IMR-90 (cell line): ENCODE measurements around the gene SPDYC. TPM values are rescaled to one million over a fixed set of nuclear protein-coding genes. Genes with fewer than 3 reads are reported as not detected.

Source experiments
- ATAC-seq: fragments of 200-7000 bp; cut with Tn5 transposase; 2 replicates; pipeline ENCODE4 v1.9.1; 2020; ENCODE audit warnings: low read depth, mild to moderate bottlenecking, moderate library complexity
- BruUV-seq: library from RNA; stranded (reverse); fragments of 400-500 nt; replicated peaks from 2 replicates; lab custom pipeline; 2021; lab: Mats Ljungman, UMichigan
- CTCF ChIA-PET: fragments of 300-600 bp; formaldehyde crosslinking; extraction: SDS; loops from one replicate; lab custom pipeline; 2021; ENCODE audit warnings: antibody characterized with exemption; lab: Yijun Ruan, JAX
- POLR2A ChIA-PET: fragments of 300-600 bp; sonication (Branson Sonifier 250); formaldehyde crosslinking; loops from one replicate; lab custom pipeline; 2022; ENCODE audit warnings: antibody characterized with exemption; ENCODE audit not compliant: unreplicated experiment; lab: Charles Lee
- DNase-seq: peaks from one replicate; pipeline ENCODE4 v3.0.0; 2013
- H2AFZ ChIP-seq: replicated peaks from 2 replicates; pipeline ENCODE3; 2013; ENCODE audit warnings: low read length, mild to moderate bottlenecking; ENCODE audit not compliant: poor library complexity
- H2AK5ac ChIP-seq: 2 replicates; pipeline ENCODE4 v1.6.1; 2013; ENCODE audit warnings: low read depth, low read length, inconsistent platforms
- H2AK9ac ChIP-seq: replicated peaks from 2 replicates; pipeline ENCODE3; 2013; ENCODE audit warnings: mild to moderate bottlenecking, low read depth, low read length, moderate library complexity; ENCODE audit not compliant: poor library complexity
- H2BK120ac ChIP-seq: 2 replicates; pipeline ENCODE4 v1.6.1; 2013; ENCODE audit warnings: low read depth, low read length, inconsistent platforms
- H2BK15ac ChIP-seq: 3 replicates; pipeline ENCODE4 v1.6.1; 2013; ENCODE audit warnings: low read depth, low read length, inconsistent platforms
- H2BK20ac ChIP-seq: 2 replicates; pipeline ENCODE4 v1.6.1; 2013; ENCODE audit warnings: low read depth, mild to moderate bottlenecking, inconsistent platforms, low read length, moderate library complexity
- H2BK5ac ChIP-seq: 2 replicates; pipeline ENCODE4 v1.6.1; 2013; ENCODE audit warnings: mild to moderate bottlenecking, low read depth, low read length, inconsistent platforms; ENCODE audit not compliant: poor library complexity, severe bottlenecking
- H3K14ac ChIP-seq: replicated peaks from 2 replicates; pipeline ENCODE4 v1.6.1; 2013; ENCODE audit warnings: low read depth, low read length, inconsistent platforms
- H3K18ac ChIP-seq: 2 replicates; pipeline ENCODE4 v1.6.1; 2013; ENCODE audit warnings: low read depth, low read length, control low read depth
- H3K23ac ChIP-seq: 2 replicates; pipeline ENCODE4 v1.6.1; 2013; ENCODE audit warnings: low read depth, low read length, inconsistent platforms
- H3K27ac ChIP-seq: 2 replicates; pipeline ENCODE4 v1.5.1; 2013; ENCODE audit warnings: mild to moderate bottlenecking, control low read depth, low read length; ENCODE audit not compliant: insufficient read depth
- H3K27me3 ChIP-seq: 2 replicates; pipeline ENCODE4 v1.6.1; 2013; ENCODE audit warnings: low read length; ENCODE audit not compliant: control insufficient read depth, insufficient read depth
- H3K36me3 ChIP-seq: 2 replicates; pipeline ENCODE4 v1.6.1; 2013; ENCODE audit warnings: low read length, mixed read lengths; ENCODE audit not compliant: control insufficient read depth, insufficient read depth
- H3K4ac ChIP-seq: 2 replicates; pipeline ENCODE4 v1.6.1; 2013; ENCODE audit warnings: low read depth, low read length, inconsistent platforms
- H3K4me1 ChIP-seq: 2 replicates; pipeline ENCODE4 v1.6.1; 2013; ENCODE audit warnings: low read length, mixed read lengths; ENCODE audit not compliant: control insufficient read depth, insufficient read depth
- H3K4me2 ChIP-seq: 2 replicates; pipeline ENCODE4 v1.6.1; 2013; ENCODE audit warnings: low read depth, mild to moderate bottlenecking, control low read depth, low read length, moderate library complexity
- H3K4me3 ChIP-seq: 2 replicates; pipeline ENCODE4 v1.5.1; 2013; ENCODE audit warnings: low read depth, mild to moderate bottlenecking, control low read depth, low read length, moderate library complexity; ENCODE audit not compliant: insufficient read depth
- H3K56ac ChIP-seq: 2 replicates; pipeline ENCODE4 v1.6.1; 2013; ENCODE audit warnings: low read length, inconsistent platforms; ENCODE audit not compliant: insufficient read depth; ENCODE audit errors: extremely low read depth
- H3K79me1 ChIP-seq, 2 experiments: 2 replicates each; pipeline ENCODE4 v1.6.1; 2013; ENCODE audit warnings: low read length in 2 of 2, inconsistent platforms in 1 of 2, low read depth in 1 of 2
- H3K9ac ChIP-seq: 2 replicates; pipeline ENCODE4 v1.6.1; 2013; ENCODE audit warnings: low read depth, low read length, control low read depth
- H3K9me1 ChIP-seq: 2 replicates; pipeline ENCODE4 v1.6.1; 2013; ENCODE audit warnings: low read length, inconsistent platforms; ENCODE audit not compliant: insufficient read depth
- H3K9me3 ChIP-seq: 2 replicates; pipeline ENCODE4 v1.6.1; 2013; ENCODE audit warnings: low read length; ENCODE audit not compliant: control insufficient read depth, insufficient read depth
- H4K20me1 ChIP-seq: 2 replicates; pipeline ENCODE4 v1.6.1; 2013; ENCODE audit warnings: low read length, inconsistent platforms; ENCODE audit not compliant: insufficient read depth
- H4K5ac ChIP-seq: 2 replicates; pipeline ENCODE4 v1.6.1; 2013; ENCODE audit warnings: mild to moderate bottlenecking, low read depth, low read length, control low read depth
- H4K8ac ChIP-seq, 2 experiments: 2 replicates each; pipeline ENCODE4 v1.6.1; 2013; ENCODE audit warnings: low read depth in 2 of 2, low read length in 2 of 2, control low read depth in 1 of 2, inconsistent platforms in 1 of 2
- H4K91ac ChIP-seq: 2 replicates; pipeline ENCODE4 v1.6.1; 2013; ENCODE audit warnings: low read depth, low read length, inconsistent platforms; ENCODE audit not compliant: insufficient read depth
- BHLHE40 ChIP-seq: fragments of 150-350 bp; IDR thresholded peaks from 2 replicates; pipeline ENCODE4 v1.6.1; 2016; ENCODE audit warnings: mild to moderate bottlenecking, low read depth, low read length
- CHD1 ChIP-seq: IDR thresholded peaks from 2 replicates; pipeline ENCODE4 v1.6.1; 2012; ENCODE audit warnings: low read depth, low read length, improper control_type of control experiment
- FOS ChIP-seq: fragments of 150-350 bp; IDR thresholded peaks from 2 replicates; pipeline ENCODE4 v1.6.1; 2016; ENCODE audit warnings: low read depth, low read length
- MAFK ChIP-seq: IDR thresholded peaks from 2 replicates; pipeline ENCODE4 v1.6.1; 2012; ENCODE audit warnings: low read depth, low read length, improper control_type of control experiment
- MAZ ChIP-seq: IDR thresholded peaks from 2 replicates; pipeline ENCODE4 v1.6.1; 2012; ENCODE audit warnings: low read depth, mild to moderate bottlenecking, low read length, improper control_type of control experiment, moderate library complexity, borderline replicate concordance
- RAD21 ChIP-seq: IDR thresholded peaks from 2 replicates; pipeline ENCODE4 v1.6.1; 2012; ENCODE audit warnings: low read length, improper control_type of control experiment
- RCOR1 ChIP-seq: IDR thresholded peaks from 2 replicates; pipeline ENCODE4 v1.6.1; 2012; ENCODE audit warnings: mild to moderate bottlenecking, low read length, improper control_type of control experiment; ENCODE audit not compliant: insufficient replicate concordance
- RFX5 ChIP-seq: IDR thresholded peaks from 2 replicates; pipeline ENCODE4 v1.8.0; 2012; ENCODE audit warnings: low read depth, mild to moderate bottlenecking, low read length, moderate library complexity
- SMC3 ChIP-seq: fragments of 150-350 bp; IDR thresholded peaks from 2 replicates; pipeline ENCODE4 v1.6.1; 2016; ENCODE audit warnings: low read depth, mild to moderate bottlenecking, antibody characterized with exemption, low read length, moderate library complexity
- WGBS, 2 experiments: methylation state at CpG; one replicate each; pipeline versions ENCODE4 v1.1.5 to v1.1.7; 2013; ENCODE audit warnings: missing lambda C conversion rate in 2 of 2; ENCODE audit not compliant: insufficient read length in 1 of 2; ENCODE audit errors: extremely low coverage in 2 of 2; 5-methylcytosine and 5-hydroxymethylcytosine counted together
- dilution Hi-C: fragments of 300-500 bp; cut with HindIII; formaldehyde crosslinking; loops from one replicate; pipeline ENCODE4 v1.14.3; 2018; ENCODE audit warnings: low sequenced_read_pairs; ENCODE audit not compliant: unreplicated experiment
- in situ Hi-C: fragments of 300-500 bp; cut with MboI; formaldehyde crosslinking; loops from 3 replicates; pipeline ENCODE4 v1.14.3; 2019; ENCODE audit warnings: low sequenced_read_pairs, inconsistent platforms, mixed read lengths
- intact Hi-C: fragments of 100-400 bp; cut with micrococcal nuclease; formaldehyde crosslinking; loops from 2 replicates; pipeline ENCODE4 v1.10.0; 2022
- polyA plus RNA-seq, 3 experiments: library from polyadenylated mRNA; depleted of rRNA; stranded (reverse); fragments of >200 nt; gene quantifications; 2 replicates each; pipeline ENCODE4 v1.2.3, GENCODE V29; 2012; ENCODE audit warnings: low replicate concordance in 1 of 3
- total RNA-seq: library from RNA; depleted of rRNA; stranded (reverse); fragments of >200 nt; gene quantifications from 2 replicates; pipeline ENCODE4 v1.2.3, GENCODE V29; 2012
- TF ChIP-seq, protein P1 (sequence below): fragments of 150-350 bp; IDR thresholded peaks from 2 replicates; pipeline ENCODE4 v1.6.1; 2017; ENCODE audit warnings: mild to moderate bottlenecking, antibody characterized with exemption, low read length, low read depth
- TF ChIP-seq, protein P2 (sequence below): fragments of 150-350 bp; IDR thresholded peaks from 2 replicates; pipeline ENCODE4 v1.6.1; 2016; ENCODE audit warnings: low read depth, mild to moderate bottlenecking, low read length, moderate library complexity, borderline replicate concordance
- TF ChIP-seq, protein P3 (sequence below): conservative IDR thresholded peaks from 2 replicates; pipeline ENCODE4 v1.5.1; 2012; ENCODE audit warnings: mild to moderate bottlenecking, low read depth, low read length, improper control_type of control experiment

Gene SPDYC
- total and polyA plus RNA-seq, 2 of the 4 experiments (the other 2 are of a cell fraction): not detected

DNA sequence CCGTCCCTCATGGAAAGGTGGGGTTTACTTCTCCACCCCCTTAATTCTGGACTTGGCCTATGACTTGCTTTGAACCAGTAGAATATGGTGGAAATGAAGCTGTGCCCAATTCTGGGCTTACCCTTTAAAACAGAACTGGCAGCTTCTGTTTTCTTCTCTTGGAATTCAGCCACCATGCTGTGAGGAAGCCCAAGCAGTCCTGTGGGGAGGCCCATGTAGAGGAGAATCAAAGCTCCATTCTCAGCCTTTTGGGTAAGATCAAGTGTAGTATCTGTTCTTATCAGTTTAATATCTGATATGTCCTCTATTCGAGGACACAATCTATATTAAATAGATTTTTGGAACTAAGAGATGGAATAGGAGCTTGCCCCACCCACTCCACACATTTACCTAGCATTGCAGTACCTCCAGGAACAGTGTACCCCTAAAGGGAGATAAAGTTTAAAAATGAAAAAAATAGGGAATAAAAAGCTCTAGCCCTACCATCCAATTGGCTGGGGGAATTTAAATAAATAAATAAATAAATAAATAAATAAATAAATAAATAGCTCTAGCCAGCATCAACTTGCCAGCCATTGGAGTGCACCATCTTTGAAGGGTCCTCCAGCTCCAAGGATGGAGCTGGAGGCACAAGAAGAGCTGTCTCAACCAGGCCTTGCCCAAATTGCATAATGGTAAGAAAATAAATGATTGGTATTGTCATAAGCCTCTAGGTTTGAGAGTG, 22.5 kb upstream of the SPDYC start:
- Histone ChIP-seq H2AK5ac (no peak overlapping the region), H2AFZ (no peak overlapping the region), H3K4me1 (peaks cover 2% of the 10 kb centered on the region), H3K23ac (no peak overlapping the region), H4K8ac (no peak overlapping the region), H2AK9ac (no peak overlapping the region), H3K4ac (no peak overlapping the region), H3K36me3 (no peaks in the 10 kb centered on the region), H3K9ac (no peak overlapping the region), H2BK5ac (no peak overlapping the region), H4K5ac (no peak overlapping the region), H2BK15ac (no peak overlapping the region), H3K14ac (no peak overlapping the region), H4K20me1 (no peaks in the 10 kb centered on the region), H3K18ac (no peak overlapping the region), H3K9me1 (no peaks in the 10 kb centered on the region), H3K27ac (no peak overlapping the region), H3K27me3 (peaks cover 13% of the 10 kb centered on the region), H4K91ac (no peak overlapping the region), H3K4me3 (no peak overlapping the region), H3K79me1 (no peaks in the 10 kb centered on the region), H3K9me3 (peaks cover 3% of the 10 kb centered on the region; the same call in 1 of the 2 replicates), H3K56ac (no peak overlapping the region), H2BK120ac (no peak overlapping the region), H2BK20ac (no peak overlapping the region), H3K4me2 (no peak overlapping the region)
- dilution Hi-C loops (no loop called here), intact Hi-C loops (no loop called here), in situ Hi-C loops (no loop called here)
- WGBS, 2 experiments: no CpG with 5 or more reads among the region's 2 CpGs
- DNase-seq (no peak), ATAC-seq (no peak)
- ChIA-PET CTCF (no interaction called here), POLR2A (interaction anchor here (0.6 kb wide), 1 partner anchor 180 kb away, joined by 5 read pairs; no protein-coding TSS in a partner anchor)
- no peak for TF ChIP-seq SMC3
- TF ChIP-seq, protein P1, sequence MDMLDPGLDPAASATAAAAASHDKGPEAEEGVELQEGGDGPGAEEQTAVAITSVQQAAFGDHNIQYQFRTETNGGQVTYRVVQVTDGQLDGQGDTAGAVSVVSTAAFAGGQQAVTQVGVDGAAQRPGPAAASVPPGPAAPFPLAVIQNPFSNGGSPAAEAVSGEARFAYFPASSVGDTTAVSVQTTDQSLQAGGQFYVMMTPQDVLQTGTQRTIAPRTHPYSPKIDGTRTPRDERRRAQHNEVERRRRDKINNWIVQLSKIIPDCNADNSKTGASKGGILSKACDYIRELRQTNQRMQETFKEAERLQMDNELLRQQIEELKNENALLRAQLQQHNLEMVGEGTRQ: no peak
- TF ChIP-seq MAFK: no peak
- TF ChIP-seq FOS: no peak
- TF ChIP-seq MAZ: no peak
- TF ChIP-seq, protein P2, sequence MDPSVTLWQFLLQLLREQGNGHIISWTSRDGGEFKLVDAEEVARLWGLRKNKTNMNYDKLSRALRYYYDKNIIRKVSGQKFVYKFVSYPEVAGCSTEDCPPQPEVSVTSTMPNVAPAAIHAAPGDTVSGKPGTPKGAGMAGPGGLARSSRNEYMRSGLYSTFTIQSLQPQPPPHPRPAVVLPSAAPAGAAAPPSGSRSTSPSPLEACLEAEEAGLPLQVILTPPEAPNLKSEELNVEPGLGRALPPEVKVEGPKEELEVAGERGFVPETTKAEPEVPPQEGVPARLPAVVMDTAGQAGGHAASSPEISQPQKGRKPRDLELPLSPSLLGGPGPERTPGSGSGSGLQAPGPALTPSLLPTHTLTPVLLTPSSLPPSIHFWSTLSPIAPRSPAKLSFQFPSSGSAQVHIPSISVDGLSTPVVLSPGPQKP: no peak
- no peak for TF ChIP-seq CHD1
- no peak for TF ChIP-seq RAD21
- TF ChIP-seq RFX5: no peak
- TF ChIP-seq, protein P3, sequence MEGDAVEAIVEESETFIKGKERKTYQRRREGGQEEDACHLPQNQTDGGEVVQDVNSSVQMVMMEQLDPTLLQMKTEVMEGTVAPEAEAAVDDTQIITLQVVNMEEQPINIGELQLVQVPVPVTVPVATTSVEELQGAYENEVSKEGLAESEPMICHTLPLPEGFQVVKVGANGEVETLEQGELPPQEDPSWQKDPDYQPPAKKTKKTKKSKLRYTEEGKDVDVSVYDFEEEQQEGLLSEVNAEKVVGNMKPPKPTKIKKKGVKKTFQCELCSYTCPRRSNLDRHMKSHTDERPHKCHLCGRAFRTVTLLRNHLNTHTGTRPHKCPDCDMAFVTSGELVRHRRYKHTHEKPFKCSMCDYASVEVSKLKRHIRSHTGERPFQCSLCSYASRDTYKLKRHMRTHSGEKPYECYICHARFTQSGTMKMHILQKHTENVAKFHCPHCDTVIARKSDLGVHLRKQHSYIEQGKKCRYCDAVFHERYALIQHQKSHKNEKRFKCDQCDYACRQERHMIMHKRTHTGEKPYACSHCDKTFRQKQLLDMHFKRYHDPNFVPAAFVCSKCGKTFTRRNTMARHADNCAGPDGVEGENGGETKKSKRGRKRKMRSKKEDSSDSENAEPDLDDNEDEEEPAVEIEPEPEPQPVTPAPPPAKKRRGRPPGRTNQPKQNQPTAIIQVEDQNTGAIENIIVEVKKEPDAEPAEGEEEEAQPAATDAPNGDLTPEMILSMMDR: no peak
- no peak for TF ChIP-seq BHLHE40
- no peak for TF ChIP-seq RCOR1
- BruUV-seq: no TSS peak
